ENCODE data around the gene GPR15.
"Not testable (repeated sequence)": the region's sequence is repeated elsewhere in the genome, so short reads cannot be mapped to it uniquely, and the experiment has no call there.

The GPR15 gene

DNA sequence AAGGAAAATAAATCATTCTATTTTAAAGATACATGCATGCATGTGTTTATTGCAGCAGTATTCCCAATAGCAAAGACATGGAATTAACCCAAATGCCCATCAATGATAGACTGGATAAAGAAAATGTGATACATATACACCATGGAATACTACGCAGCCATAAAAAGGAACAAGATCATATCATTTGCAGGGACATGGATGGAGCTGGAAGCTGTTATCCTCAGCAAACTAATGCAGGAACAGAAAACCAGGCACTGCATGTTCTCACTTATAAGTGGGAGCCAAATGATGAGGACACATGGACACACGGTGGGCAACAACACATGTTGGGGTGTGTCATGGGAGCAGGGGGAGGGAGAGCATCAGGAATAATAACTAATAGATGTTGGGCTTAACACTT lies 28.0 kb downstream of the GPR15 start:
- not testable (repeated sequence) for DNase-seq

DNA sequence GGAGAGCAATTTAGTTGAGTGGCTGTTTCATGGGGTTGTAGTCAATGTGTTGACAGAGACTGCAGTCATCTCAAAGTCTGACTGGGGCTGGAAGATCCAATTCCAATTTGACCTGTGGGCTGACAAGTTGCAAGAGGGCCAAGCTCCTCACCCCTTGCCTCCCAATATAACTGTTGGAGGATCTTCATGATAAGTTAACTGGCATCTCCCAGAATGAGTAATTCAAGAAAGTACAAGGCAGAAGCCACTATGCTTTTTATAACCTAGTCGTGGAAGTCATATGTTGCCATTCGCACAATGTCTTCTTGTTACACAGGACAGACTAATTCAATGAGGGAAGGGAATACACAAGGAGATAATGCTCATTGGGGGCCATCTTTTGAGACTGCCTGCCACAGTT lies 29.1 kb downstream of the GPR15 start:
- peak; percentile 14 to 70 for DNase-seq

GRCh38 chr3:98561727-98562521 lies 30.1 kb downstream of the GPR15 start:
- no peak for DNase-seq

- DNase-seq, result peak; percentile 65 to 69
Observed at GRCh38 chr3:98563661-98564281, 32.0 kb downstream of the GPR15 start.

DNA sequence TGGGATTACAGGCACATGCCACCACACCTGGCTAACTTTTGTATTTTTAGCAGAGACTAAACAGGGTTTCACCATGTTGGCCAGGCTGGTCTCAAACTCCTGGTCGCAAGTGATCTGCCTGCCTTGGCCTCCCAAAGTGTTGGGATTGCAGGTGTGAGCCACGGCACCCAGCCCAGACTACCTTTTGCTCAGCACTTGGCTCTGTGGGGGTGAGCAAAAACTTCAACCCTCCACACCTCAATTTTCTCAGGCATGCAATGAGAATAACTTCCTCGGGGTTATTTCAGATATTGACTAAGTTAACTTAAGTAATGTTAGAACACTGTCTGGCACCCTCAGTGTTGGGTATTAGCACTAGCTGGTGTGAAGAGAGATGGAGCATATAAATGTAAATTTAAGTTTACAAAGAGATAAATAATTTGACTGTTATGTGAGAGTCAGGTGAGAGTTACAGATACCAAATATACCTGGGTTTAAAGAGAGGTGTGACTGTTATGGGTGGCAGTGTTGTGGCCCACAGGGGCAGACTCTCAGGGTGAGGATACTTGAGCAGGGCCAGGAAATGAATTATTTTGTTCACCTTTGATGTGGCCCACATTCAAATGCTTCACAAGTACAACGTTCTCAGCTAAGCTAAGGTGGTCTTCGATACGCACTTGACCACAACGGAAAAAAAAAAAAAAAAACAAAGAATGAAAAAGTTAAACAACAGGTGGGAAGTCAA lies 32.7 kb downstream of the GPR15 start:
- DNase-seq, result no peak

DNA sequence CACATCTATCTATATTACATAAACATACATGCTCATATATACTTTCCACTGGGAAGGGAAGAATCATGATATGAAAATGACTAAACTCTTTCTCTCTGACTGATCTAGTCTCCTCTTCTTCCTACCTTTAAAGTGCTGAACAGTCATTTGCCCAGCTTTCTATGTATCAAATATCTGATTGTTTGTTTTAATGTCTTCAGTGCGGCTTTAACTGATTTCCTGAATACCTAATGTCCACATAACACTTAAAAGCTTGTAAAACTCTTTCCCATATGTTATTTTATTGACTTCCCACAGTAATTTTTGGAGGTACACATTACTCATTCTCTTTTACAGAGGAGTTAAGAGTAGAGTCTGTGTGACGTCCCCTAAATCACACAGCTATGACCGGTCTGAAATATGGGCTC lies 33.5 kb downstream of the GPR15 start:
- no peak for DNase-seq

- DNase-seq, result no peak
Observed at GRCh38 chr3:98565843-98566242, 34.1 kb downstream of the GPR15 start.

DNA sequence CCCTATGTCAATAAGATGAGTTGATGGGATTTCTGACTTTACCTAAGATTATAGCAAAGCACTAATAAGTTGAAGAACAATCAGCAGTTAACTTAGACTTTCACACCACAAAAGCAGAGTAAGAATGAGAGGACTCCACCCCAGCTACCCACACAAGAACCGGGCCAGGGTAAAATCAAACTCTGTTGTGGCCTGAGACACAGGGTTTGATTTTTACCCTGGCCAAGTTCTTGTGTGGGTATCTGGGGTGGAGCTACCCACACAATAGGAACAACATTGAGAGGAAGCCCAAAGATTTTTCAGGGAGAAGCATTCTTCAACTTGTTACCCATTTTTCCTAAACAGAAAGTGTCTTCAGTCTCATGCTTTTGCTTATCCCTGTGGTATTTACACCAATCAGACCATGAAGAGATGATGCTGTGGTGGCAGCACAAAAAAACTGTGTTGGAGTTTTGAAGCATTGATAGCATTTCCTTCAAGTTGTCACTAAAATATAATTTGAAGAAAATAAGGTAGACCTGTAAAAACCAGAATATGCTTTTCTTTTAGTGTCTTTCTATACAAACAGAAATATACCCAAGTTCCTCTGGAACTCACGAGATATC lies 36.0 kb downstream of the GPR15 start:
- no peak for DNase-seq

DNA sequence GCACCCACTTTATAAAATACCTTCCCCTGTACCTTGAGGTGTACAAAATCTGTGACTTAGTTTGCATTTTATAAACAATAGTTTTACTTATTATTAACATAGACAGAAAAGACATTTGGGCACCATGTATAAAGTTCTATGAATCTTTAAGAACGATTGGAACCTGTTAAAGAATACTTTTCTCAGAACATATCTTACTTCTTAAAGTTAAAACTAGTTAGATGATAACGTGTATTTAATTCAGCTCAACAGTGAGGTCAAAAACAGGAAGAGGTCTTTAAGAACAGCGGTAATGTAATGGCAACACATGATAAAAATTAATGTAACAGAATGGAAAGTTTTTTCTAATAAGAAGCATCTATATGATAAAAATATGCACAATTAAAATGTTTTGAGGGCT lies 36.6 kb downstream of the GPR15 start:
- DNase-seq, result no peak

- peak in 1 of 2 donors; percentile 60 for DNase-seq
Observed at GRCh38 chr3:98573181-98573728, 41.5 kb downstream of the GPR15 start.

GRCh38 chr3:98574132-98574531 lies 42.4 kb downstream of the GPR15 start:
- no peak for DNase-seq

GRCh38 chr3:98577178-98577895 lies 45.6 kb downstream of the GPR15 start:
- no peak for DNase-seq

DNA sequence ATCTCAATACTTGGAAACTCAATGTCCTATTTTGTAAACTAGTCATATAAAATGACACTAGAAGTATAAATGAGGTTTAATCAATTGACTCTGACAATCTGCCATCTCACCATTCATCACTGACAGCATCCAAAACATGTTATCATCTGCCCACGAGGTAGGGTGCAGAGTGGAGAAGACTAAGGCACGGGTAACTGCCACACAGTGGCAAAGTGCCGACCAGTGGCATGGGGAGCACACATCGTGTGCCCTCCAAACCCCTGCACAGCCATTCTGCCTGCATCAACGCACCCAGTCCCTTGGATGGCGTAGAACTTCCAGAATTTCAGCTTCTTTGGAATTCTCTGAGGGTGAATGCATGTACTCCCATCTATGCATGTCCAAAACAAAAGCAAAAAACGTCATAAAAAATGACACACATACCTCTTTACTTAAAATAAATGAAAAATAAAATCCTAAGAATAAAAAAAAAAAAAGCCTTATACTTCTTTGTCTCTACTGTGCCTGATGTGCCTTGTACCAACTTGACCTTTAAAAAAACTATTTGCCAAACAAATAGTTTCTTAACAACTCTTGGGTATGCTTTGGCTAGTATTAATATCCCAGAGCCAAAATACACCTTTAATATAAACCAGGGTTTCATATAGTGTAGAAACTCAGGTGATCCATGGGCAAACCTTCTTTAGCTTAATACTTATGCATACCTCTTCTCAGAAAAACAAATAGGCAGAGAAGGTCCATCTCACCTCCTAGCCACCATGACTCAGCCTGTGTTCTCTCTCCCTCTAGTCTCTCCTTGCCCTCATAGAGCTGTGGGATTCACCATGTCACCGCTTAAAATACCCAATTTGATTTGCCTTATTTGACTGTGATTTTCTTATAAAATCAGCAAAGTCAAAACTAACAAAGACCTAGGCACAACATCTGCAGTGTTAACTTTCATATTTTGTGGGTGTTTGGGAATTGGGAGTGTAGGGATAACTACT lies 48.9 kb downstream of the GPR15 start:
- no peak for DNase-seq

DNA sequence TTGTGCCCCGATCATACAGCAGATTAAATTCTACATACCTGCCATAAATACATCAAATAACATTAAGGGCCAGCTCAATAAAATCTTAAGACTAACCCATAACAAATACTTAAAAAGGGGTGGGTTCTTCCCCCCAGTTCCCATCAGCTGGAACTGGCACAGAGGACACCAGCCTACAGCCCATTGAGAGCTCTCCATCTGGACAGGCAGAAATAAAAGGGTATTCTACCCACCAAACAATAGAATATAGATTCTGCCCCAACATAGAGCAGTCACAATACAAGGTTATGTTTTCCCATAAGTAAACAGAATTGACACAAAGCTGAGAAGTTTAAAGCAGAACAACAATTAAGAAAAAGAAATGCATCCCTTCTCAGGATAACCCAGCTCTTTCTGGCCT lies 49.7 kb downstream of the GPR15 start:
- DNase-seq, result no peak

- no peak for DNase-seq
Observed at GRCh38 chr3:98582042-98582441, 50.3 kb downstream of the GPR15 start.

- no peak for DNase-seq
Observed at GRCh38 chr3:98583766-98584165, 52.0 kb downstream of the GPR15 start.
